Activated CD4-positive, alpha-beta memory T cell treated with anti-CD3 and anti-CD28 coated beads, Interleukin-2, amount 10 ng/mL, durations not matched to agents 7 days and 5 days (primary cell): Measurements from ENCODE around the gene CYP8B1. TPM values are rescaled to one million over a fixed set of nuclear protein-coding genes. Genes with fewer than 3 reads are reported as not detected.

Experiments used
- CTCF ChIA-PET: fragments of 350-600 bp; sonication (Branson Sonifier 250); formaldehyde crosslinking; loops from one replicate; lab custom pipeline; 2021; ENCODE audit warnings: antibody characterized with exemption, inconsistent platforms; lab: Charles Lee
- POLR2A ChIA-PET: fragments of 350-600 bp; sonication (Branson Sonifier 250); formaldehyde crosslinking; loops from one replicate; lab custom pipeline; 2021; ENCODE audit warnings: antibody characterized with exemption; lab: Charles Lee
- DNase-seq: peaks from one replicate; pipeline ENCODE4 v3.0.0-alpha.2; 2020
- H3K27ac Mint-ChIP-seq: one replicate; pipeline ENCODE4 v1.8.0; 2021; ENCODE audit warnings: mild to moderate bottlenecking, mixed read lengths
- H3K27me3 Mint-ChIP-seq: one replicate; pipeline ENCODE4 v1.8.0; 2021; ENCODE audit warnings: mixed read lengths
- H3K36me3 Mint-ChIP-seq: one replicate; pipeline ENCODE4 v1.8.0; 2021; ENCODE audit warnings: low read depth, mixed read lengths
- H3K4me1 Mint-ChIP-seq: one replicate; pipeline ENCODE4 v1.8.0; 2021; ENCODE audit warnings: mixed read lengths
- H3K4me3 Mint-ChIP-seq: one replicate; pipeline ENCODE4 v1.8.0; 2021; ENCODE audit warnings: mild to moderate bottlenecking, mixed read lengths
- H3K9me3 Mint-ChIP-seq: one replicate; pipeline ENCODE4 v1.8.0; 2021; ENCODE audit warnings: mixed read lengths
- total RNA-seq, 2 experiments: library from RNA; stranded (reverse); gene quantifications; one replicate each; pipeline ENCODE4 v1.2.3, GENCODE V29; 2021

Gene CYP8B1, protein sequence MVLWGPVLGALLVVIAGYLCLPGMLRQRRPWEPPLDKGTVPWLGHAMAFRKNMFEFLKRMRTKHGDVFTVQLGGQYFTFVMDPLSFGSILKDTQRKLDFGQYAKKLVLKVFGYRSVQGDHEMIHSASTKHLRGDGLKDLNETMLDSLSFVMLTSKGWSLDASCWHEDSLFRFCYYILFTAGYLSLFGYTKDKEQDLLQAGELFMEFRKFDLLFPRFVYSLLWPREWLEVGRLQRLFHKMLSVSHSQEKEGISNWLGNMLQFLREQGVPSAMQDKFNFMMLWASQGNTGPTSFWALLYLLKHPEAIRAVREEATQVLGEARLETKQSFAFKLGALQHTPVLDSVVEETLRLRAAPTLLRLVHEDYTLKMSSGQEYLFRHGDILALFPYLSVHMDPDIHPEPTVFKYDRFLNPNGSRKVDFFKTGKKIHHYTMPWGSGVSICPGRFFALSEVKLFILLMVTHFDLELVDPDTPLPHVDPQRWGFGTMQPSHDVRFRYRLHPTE
- total RNA-seq: not detected

DNA sequence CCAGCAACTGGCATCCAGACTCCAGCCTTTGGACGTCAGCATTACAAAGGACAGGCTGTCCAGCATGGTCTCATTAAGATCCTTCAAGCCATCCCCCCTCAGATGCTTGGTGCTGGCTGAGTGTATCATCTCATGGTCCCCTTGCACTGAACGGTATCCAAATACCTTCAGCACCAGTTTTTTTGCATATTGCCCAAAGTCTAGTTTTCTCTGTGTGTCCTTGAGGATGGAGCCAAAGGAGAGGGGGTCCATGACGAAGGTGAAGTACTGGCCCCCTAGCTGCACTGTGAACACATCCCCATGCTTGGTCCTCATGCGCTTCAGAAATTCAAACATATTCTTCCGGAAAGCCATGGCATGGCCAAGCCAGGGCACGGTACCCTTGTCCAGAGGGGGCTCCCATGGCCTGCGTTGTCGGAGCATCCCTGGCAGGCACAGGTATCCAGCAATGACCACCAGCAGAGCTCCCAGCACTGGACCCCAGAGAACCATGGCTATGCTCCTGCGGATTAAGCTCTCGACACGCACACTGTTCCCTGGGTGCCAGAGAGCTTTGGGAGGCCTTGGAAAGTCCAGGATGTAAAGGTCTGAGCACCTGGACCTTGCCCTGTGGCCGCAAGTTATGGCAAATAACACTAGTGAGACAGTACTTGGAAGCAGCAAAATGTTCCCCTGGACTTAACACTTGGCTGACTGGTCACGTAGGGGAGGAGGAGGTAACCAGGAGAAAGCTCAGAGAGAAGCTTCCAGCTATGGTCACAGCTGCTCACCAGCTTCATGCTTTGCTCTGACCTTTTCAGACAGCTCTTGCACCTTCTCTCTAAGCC is at the start of gene CYP8B1:
TSS of gene CYP8B1 (minus strand) at position 555 of the 827 bp plus-strand sequence. CDS start at position 492, 63 bp downstream.
- Mint-ChIP-seq H3K27ac (no peak within 1 kb of the TSS), H3K4me1 (peaks cover 5% of the 10 kb centered on the region), H3K9me3 (no peaks in the 10 kb centered on the region), H3K27me3 (peaks cover 18% of the 10 kb centered on the region), H3K4me3 (no peak within 1 kb of the TSS), H3K36me3 (no peaks in the 10 kb centered on the region)
- ChIA-PET CTCF (interaction anchor here (1.1 to 1.9 kb wide), 2 partner anchors 45 to 95 kb away, joined by 3 to 6 read pairs; no protein-coding TSS in a partner anchor), POLR2A (interaction anchor here (1.0 kb wide), 1 partner anchor 118 kb away, joined by 3 read pairs; no protein-coding TSS in a partner anchor)
- no peak for DNase-seq

DNA sequence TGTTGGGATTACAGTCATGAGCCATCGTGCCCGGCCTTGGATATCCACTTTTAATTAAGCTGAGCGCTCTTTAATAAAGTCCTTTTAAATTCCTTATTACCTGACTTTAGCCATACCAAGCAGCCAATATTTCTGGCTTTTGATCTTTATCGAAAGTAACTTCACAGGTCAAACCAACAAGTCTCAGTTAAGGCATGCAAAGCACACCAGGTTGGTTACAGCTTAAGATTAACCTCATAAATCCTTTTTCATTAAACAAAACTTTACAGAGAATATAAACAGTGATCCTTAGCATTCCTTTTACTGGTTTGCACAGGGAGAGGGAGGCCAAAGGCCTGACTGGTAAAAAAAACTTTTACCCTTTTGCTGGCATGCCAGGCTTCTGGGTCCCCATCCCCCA is 47.9 kb upstream of the CYP8B1 start:
- CTCF ChIA-PET: no interaction called here
- POLR2A ChIA-PET: no interaction called here

DNA sequence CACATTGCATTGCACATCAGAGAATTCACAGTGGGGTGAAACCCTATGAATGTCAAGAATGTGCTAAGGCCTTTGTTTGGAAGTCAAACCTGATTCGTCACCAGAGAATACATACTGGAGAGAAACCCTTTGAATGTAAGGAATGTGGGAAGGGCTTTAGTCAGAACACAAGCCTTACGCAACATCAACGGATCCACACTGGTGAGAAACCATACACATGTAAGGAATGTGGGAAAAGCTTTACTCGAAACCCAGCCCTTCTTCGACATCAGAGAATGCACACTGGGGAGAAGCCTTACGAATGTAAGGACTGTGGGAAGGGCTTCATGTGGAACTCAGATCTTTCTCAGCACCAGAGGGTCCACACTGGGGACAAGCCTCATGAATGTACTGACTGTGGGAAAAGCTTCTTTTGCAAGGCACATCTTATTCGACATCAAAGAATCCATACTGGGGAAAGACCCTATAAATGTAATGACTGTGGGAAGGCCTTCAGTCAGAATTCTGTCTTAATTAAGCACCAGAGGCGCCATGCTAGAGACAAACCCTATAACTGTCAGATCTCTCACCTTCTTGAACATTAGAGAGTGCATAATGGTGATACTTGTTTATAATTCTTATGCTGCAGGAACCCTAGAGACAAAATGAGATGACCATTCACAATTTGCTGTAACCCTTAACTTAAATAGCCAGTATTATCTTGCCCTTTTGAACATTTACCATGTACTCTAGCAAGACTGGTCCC is 39.3 kb upstream of the CYP8B1 start:
- ChIA-PET POLR2A (no interaction called here), CTCF (no interaction called here)
- peaks cover 58% of the 10 kb centered on the region for H3K9me3 Mint-ChIP-seq
- H3K27me3 Mint-ChIP-seq: peaks cover 2% of the 10 kb centered on the region
- peaks cover 29% of the 10 kb centered on the region for H3K36me3 Mint-ChIP-seq
- H3K27ac Mint-ChIP-seq: no peak overlapping the region
- H3K4me3 Mint-ChIP-seq: no peak overlapping the region
- no peaks in the 10 kb centered on the region for H3K4me1 Mint-ChIP-seq
- no peak for DNase-seq

More for the DNA sequence above, 47.9 kb upstream of the CYP8B1 start:
- no peaks in the 10 kb centered on the region for H3K4me1 Mint-ChIP-seq
- no peaks in the 10 kb centered on the region for H3K36me3 Mint-ChIP-seq
- no peak for DNase-seq
- H3K9me3 Mint-ChIP-seq: peaks cover 5% of the 10 kb centered on the region
- no peak overlapping the region for H3K27ac Mint-ChIP-seq
- peaks cover 7% of the 10 kb centered on the region for H3K27me3 Mint-ChIP-seq
- H3K4me3 Mint-ChIP-seq: no peak overlapping the region

DNA sequence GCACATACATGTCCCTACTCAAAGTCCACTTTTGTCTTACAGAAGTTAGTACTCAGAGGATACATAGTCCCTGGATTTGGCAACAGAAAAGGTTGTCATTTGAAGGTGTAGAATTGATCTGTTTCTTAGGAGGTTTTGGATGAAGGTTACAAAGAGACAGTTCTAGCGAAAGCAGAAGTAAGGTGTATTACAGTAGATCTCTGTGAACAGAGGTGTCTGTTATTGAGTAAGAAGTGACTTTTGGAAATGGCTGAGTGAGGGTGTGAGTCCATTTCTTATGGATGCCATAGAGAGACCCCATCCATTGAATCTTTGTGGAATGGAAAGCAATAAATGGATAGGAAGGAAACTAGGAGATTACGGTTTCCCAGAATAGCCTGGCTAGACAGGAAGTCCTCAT is 35.9 kb upstream of the CYP8B1 start:
- H3K4me1 Mint-ChIP-seq: no peaks in the 10 kb centered on the region
- peaks cover 15% of the 10 kb centered on the region for H3K27me3 Mint-ChIP-seq
- POLR2A ChIA-PET: no interaction called here
- no peak for DNase-seq
- peaks cover 51% of the 10 kb centered on the region for H3K9me3 Mint-ChIP-seq
- peaks cover 33% of the 10 kb centered on the region for H3K36me3 Mint-ChIP-seq
- H3K27ac Mint-ChIP-seq: no peak overlapping the region
- CTCF ChIA-PET: interaction anchor here (1.3 kb wide), 1 partner anchor 31 kb away, joined by 3 read pairs; no protein-coding TSS in a partner anchor
- H3K4me3 Mint-ChIP-seq: no peak overlapping the region

DNA sequence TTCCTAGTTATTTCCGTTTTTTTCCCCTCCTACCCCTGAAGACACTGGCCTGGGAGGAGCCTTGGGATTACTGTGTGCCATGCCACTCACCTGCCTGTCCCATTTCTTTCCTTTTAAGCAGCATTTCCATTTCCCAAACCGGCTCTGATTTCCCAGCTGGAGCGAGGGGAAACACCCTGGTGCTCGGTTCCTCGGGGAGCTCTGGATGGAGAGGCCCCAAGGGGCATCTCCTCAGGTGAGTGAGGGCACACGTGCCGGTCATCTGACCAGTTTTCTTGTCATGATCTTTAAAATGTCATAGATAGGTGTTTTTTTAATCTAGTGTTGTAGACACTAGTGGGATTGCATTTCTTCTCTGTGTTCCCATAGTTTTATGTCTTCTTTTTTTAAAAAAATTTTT is 33.0 kb upstream of the CYP8B1 start:
- POLR2A ChIA-PET: no interaction called here
- Mint-ChIP-seq H3K4me3 (no peak overlapping the region), H3K27me3 (peaks cover 34% of the 10 kb centered on the region)

DNA sequence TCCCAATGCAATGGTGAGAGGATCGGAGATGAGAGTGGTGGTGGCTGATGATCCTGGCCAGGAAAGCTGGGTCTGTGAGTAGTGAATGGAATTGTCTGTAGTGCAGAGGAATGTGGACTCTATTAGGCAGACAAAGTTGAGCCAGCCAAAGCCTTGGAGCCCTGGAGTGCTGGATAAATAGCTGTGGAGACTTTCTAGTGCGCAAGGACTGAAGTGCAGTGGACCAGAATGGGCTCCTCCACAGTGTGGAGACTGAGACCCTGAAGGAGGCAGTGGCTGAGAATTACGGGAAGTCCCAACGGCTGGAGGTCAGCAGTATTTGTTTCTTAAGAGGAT is 31.1 kb upstream of the CYP8B1 start:
- peaks cover 50% of the 10 kb centered on the region for H3K9me3 Mint-ChIP-seq
- no peak overlapping the region for H3K27ac Mint-ChIP-seq
- peaks cover 44% of the 10 kb centered on the region for H3K36me3 Mint-ChIP-seq
- H3K27me3 Mint-ChIP-seq: peaks cover 39% of the 10 kb centered on the region
- ChIA-PET CTCF (no interaction called here), POLR2A (no interaction called here)
- no peak overlapping the region for H3K4me3 Mint-ChIP-seq
- peaks cover 14% of the 10 kb centered on the region for H3K4me1 Mint-ChIP-seq
- no peak for DNase-seq

More for the DNA sequence above, 33.0 kb upstream of the CYP8B1 start:
- H3K9me3 Mint-ChIP-seq: peaks cover 46% of the 10 kb centered on the region
- H3K27ac Mint-ChIP-seq: no peak overlapping the region
- CTCF ChIA-PET: no interaction called here
- peaks cover 37% of the 10 kb centered on the region for H3K36me3 Mint-ChIP-seq
- no peak for DNase-seq
- H3K4me1 Mint-ChIP-seq: peaks cover 4% of the 10 kb centered on the region

DNA sequence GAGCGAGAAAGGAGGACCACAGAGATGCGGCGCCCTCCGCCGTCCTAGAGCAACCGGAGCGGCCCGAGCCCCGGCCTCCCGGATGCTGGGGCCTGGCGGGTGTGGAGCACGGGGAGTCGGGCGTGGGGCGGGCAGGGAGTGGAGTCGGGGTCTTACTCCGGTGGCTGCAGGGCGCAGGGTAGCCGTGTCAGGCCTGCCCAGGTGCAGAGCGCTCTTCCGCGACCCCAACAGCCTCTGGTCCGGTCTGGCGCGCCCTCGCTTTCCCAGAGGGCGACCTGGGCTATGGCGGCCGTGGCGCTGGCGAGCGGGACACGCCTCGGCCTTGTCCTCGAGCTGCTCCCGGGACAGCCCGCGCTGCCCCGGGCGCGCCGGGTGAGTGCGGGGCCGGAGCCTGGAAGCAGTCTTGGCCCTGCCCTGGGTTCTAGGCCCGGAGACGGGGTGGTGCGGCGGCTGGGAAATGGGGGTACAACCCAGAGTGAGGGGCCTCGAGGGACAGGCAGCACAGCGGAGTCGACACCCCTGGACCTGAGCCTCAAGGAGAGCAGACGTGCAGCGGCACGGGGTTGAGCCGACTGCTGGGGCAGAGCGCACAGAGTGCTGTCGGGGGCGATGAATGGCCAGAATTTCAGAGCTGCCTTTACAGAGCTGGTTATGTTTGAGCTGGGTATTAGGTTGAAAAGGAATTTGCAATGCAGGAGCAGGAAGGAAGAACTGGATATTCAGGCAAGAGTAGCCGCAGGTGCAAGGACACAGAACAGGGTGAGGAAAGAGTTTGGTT is 30.6 kb upstream of the CYP8B1 start, which contains the start of gene ZNF662:
TSS of gene ZNF662 (plus strand) at position 73 of the 778 bp plus-strand sequence. CDS start 1,973 bp downstream, outside the sequence.
- peaks cover 44% of the 10 kb centered on the region for H3K36me3 Mint-ChIP-seq
- H3K4me3 Mint-ChIP-seq: peak within 1 kb of the TSS; percentile 0
- H3K4me1 Mint-ChIP-seq: peaks cover 20% of the 10 kb centered on the region
- no peak within 1 kb of the TSS for H3K27ac Mint-ChIP-seq
- DNase-seq: no peak
- H3K9me3 Mint-ChIP-seq: peaks cover 44% of the 10 kb centered on the region
- peaks cover 39% of the 10 kb centered on the region for H3K27me3 Mint-ChIP-seq
- POLR2A ChIA-PET: no interaction called here
- CTCF ChIA-PET: no interaction called here

DNA sequence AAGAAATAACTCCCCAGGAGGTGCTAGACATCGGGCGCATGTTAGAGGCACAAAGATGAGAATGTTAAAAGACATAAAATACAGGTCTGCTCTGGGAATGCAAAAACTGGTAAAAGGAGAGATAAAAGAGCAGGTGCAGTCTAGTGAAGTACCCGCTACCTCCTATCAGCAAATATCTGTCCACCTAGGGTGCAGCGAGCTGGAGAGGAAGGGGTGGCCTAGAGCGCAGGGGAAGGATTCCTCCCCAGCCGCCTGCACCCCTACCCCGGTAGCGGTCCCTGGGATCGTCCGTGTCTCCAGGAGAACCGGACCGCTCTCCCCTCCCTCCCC is 30.0 kb upstream of the CYP8B1 start:
- ChIA-PET POLR2A (no interaction called here), CTCF (no interaction called here)
- H3K27ac Mint-ChIP-seq: no peak overlapping the region
- no peak for DNase-seq
- H3K4me1 Mint-ChIP-seq: peaks cover 25% of the 10 kb centered on the region
- peaks cover 45% of the 10 kb centered on the region for H3K36me3 Mint-ChIP-seq
- H3K9me3 Mint-ChIP-seq: peaks cover 46% of the 10 kb centered on the region
- no peak overlapping the region for H3K4me3 Mint-ChIP-seq
- peaks cover 39% of the 10 kb centered on the region for H3K27me3 Mint-ChIP-seq

DNA sequence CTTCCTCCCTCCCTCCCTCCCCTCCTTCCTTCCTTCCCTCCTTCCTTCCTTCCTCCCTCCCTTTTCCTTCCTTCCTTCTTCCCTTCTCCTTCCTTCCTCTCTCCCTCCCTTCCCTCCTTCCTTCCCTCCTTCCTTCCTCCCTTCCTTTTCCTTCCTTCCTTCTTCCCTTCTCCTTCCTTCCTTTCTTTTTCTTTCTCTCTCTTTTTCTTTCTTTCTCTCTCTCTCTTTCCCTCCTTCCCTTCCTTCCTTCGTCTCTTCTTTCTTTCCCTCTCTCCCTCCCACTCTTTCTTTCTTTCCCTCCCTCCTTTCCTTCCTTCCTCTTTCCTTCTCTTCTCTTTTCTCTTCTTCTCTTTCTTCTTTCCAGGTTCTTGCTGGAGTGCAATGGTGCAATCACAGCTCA is 28.4 kb upstream of the CYP8B1 start:
- POLR2A ChIA-PET: no interaction called here
- CTCF ChIA-PET: no interaction called here
- H3K4me3 Mint-ChIP-seq: no peak overlapping the region

DNA sequence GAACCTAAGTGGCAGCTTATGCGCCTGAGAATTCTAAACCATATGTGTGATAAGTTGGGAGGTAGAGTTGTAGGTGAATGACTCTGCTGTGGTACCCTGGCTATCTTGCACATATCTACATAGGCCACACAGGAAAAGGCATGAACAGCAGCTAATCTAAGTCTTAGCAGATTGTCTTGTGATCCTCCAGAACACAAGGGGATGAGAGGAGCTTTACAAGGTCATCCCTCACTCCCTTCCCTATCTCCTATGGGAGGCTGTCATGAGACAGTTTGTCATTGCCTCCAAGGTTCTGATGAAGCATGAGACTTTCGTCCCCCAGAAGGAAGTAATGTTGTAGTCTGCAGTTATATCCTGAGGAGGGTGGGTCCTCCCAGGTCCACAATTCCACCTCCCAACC is 26.6 kb upstream of the CYP8B1 start:
- no peak for DNase-seq
- POLR2A ChIA-PET: interaction anchor here (1.5 to 1.8 kb wide), 2 partner anchors 15 to 21 kb away, joined by 3 to 4 read pairs; no protein-coding TSS in a partner anchor
- peaks cover 31% of the 10 kb centered on the region for H3K27me3 Mint-ChIP-seq
- H3K27ac Mint-ChIP-seq: no peak overlapping the region
- CTCF ChIA-PET: no interaction called here
- no peak overlapping the region for H3K4me3 Mint-ChIP-seq
- peaks cover 36% of the 10 kb centered on the region for H3K4me1 Mint-ChIP-seq
- peaks cover 43% of the 10 kb centered on the region for H3K36me3 Mint-ChIP-seq
- peaks cover 48% of the 10 kb centered on the region for H3K9me3 Mint-ChIP-seq

More for the DNA sequence above, 28.4 kb upstream of the CYP8B1 start:
- Mint-ChIP-seq H3K4me1 (peaks cover 36% of the 10 kb centered on the region), H3K27ac (no peak overlapping the region), H3K36me3 (peaks cover 47% of the 10 kb centered on the region), H3K9me3 (peaks cover 46% of the 10 kb centered on the region), H3K27me3 (peaks cover 39% of the 10 kb centered on the region)
- no peak for DNase-seq

DNA sequence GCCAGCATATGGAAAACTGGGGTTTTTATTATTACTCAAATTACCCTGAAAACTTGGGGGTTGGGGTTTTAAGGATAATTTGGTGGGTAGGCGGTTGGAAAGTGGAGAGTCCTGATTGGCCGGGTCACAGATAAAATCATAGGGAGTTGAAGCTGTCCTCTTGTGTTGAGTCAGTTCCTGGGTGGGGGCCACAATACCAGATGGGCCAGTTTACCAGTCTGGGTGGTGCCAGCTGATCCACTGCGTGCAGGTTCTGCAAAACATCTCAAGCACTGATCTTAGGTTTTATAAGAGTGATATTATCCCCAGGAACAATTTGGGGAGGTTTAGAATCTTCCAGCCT is 25.4 kb upstream of the CYP8B1 start:
- DNase-seq: peak; percentile 29
- POLR2A ChIA-PET: interaction anchor here (1.5 to 1.8 kb wide), 2 partner anchors 16 to 20 kb away, joined by 3 to 4 read pairs; no protein-coding TSS in a partner anchor
- Mint-ChIP-seq H3K36me3 (peaks cover 35% of the 10 kb centered on the region), H3K4me3 (no peak overlapping the region), H3K27me3 (peaks cover 21% of the 10 kb centered on the region), H3K9me3 (peaks cover 44% of the 10 kb centered on the region), H3K4me1 (peaks cover 36% of the 10 kb centered on the region), H3K27ac (peak overlapping the region; percentile 12)
- CTCF ChIA-PET: no interaction called here
